B cell (primary cell): ENCODE measurements around the gene ADAMTS14. TPM values are rescaled to one million over a fixed set of nuclear protein-coding genes. Genes with fewer than 3 reads are reported as not detected.
"Not testable (repeated sequence)": the region's sequence is repeated elsewhere in the genome, so short reads cannot be mapped to it uniquely, and the experiment has no call there.

Source experiments
- ATAC-seq: fragments of 200-7000 bp; cut with Tn5 transposase; one replicate; pipeline ENCODE4 v1.10.0; 2021; ENCODE audit warnings: low read depth, mild to moderate bottlenecking, moderate number of reproducible peaks, moderate library complexity
- CTCF ChIA-PET: fragments of 350-600 bp; sonication (Branson Sonifier 250); formaldehyde crosslinking; loops from one replicate; lab custom pipeline; 2021; ENCODE audit warnings: antibody characterized with exemption, inconsistent platforms; lab: Charles Lee
- POLR2A ChIA-PET: fragments of 350-600 bp; sonication (Branson Sonifier 250); formaldehyde crosslinking; loops from one replicate; lab custom pipeline; 2021; ENCODE audit warnings: antibody characterized with exemption; lab: Charles Lee
- DNase-seq: peaks from one replicate; pipeline ENCODE4 v3.0.0; 2013
- H2AFZ ChIP-seq: 2 replicates; pipeline ENCODE4 v1.6.1; 2012; ENCODE audit warnings: mild to moderate bottlenecking, low read depth, low read length; ENCODE audit not compliant: insufficient read depth, poor library complexity, severe bottlenecking
- H3K27ac ChIP-seq, 2 donors: 1 replicate in 1 of 2; 2 replicates in 1 of 2; pipeline ENCODE4 v1.5.1; 2012 to 2013; ENCODE audit warnings: low read length in 2 of 2, mild to moderate bottlenecking in 2 of 2, moderate library complexity in 1 of 2
- H3K27me3 ChIP-seq, 4 experiments: fragments of 200-600 bp in 1 of 4; sonication (generic) in 1 of 4; replicated peaks in 1 of 4; 1 replicate in 2 of 4; 2 replicates in 2 of 4; pipeline versions ENCODE4 v1.6.1 to v1.7.0; 2013 to 2016; ENCODE audit warnings: low read length in 3 of 4, mild to moderate bottlenecking in 2 of 4, mixed read lengths in 1 of 4, moderate library complexity in 1 of 4; ENCODE audit not compliant: insufficient read depth in 4 of 4, control insufficient read depth in 3 of 4; ENCODE audit errors: control extremely low read depth in 1 of 4
- H3K36me3 ChIP-seq, 2 experiments: replicated peaks in 1 of 2; 1 replicate in 1 of 2; 2 replicates in 1 of 2; pipeline versions ENCODE4 v1.6.1 to v1.7.1; 2013; ENCODE audit warnings: low read length in 1 of 2; ENCODE audit not compliant: insufficient read depth in 2 of 2, control insufficient read depth in 1 of 2; ENCODE audit errors: control extremely low read depth in 1 of 2, extremely low read depth in 1 of 2
- H3K4me1 ChIP-seq, 2 donors: fragments of 200-600 bp in 1 of 2; sonication (generic) in 1 of 2; 1 replicate in 1 of 2; 2 replicates in 1 of 2; pipeline versions ENCODE4 v1.5.1 to v1.6.1; 2013 to 2017; ENCODE audit warnings: low read length in 2 of 2; ENCODE audit not compliant: control insufficient read depth in 2 of 2, insufficient read depth in 2 of 2
- H3K4me2 ChIP-seq: replicated peaks from 2 replicates; pipeline ENCODE3; 2012; ENCODE audit warnings: mild to moderate bottlenecking, low read depth, low read length; ENCODE audit not compliant: poor library complexity, severe bottlenecking
- H3K4me3 ChIP-seq, 5 experiments: fragments of 200-600 bp in 1 of 5; sonication (generic) in 1 of 5; 1 replicate in 3 of 5; 2 replicates in 2 of 5; pipeline versions ENCODE4 v1.5.1 to v1.7.0; 2011 to 2016; ENCODE audit warnings: low read length in 4 of 5, mild to moderate bottlenecking in 4 of 5, low read depth in 2 of 5, control low read depth in 1 of 5, moderate library complexity in 1 of 5; ENCODE audit not compliant: insufficient read depth in 1 of 5; ENCODE audit errors: control extremely low read depth in 1 of 5, extremely low read depth in 1 of 5
- H3K79me2 ChIP-seq: fragments of 200-600 bp; sonication (generic); one replicate; pipeline ENCODE4 v1.6.0; 2016; ENCODE audit warnings: low read length; ENCODE audit not compliant: control insufficient read depth, insufficient read depth
- H3K9ac ChIP-seq: fragments of 200-600 bp; sonication (generic); 2 replicates; pipeline ENCODE4 v1.6.1; 2017; ENCODE audit warnings: mild to moderate bottlenecking, low read length, moderate library complexity
- H3K9me3 ChIP-seq, 3 donors: one replicate each; pipeline versions ENCODE4 v1.6.1 to v1.7.1; 2013; ENCODE audit warnings: low read length in 2 of 3; ENCODE audit not compliant: control insufficient read depth in 2 of 3, insufficient read depth in 1 of 3; ENCODE audit errors: control extremely low read depth in 1 of 3
- H4K20me1 ChIP-seq: 2 replicates; pipeline ENCODE4 v1.6.0; 2012; ENCODE audit warnings: mild to moderate bottlenecking, low read length; ENCODE audit not compliant: insufficient read depth, control insufficient read depth, poor library complexity, severe bottlenecking
- H3K27ac Mint-ChIP-seq: one replicate; pipeline ENCODE4 v1.8.0; 2021; ENCODE audit warnings: mixed read lengths
- H3K27me3 Mint-ChIP-seq: one replicate; pipeline ENCODE4 v1.8.0; 2021; ENCODE audit warnings: mixed read lengths
- H3K4me1 Mint-ChIP-seq: one replicate; pipeline ENCODE4 v1.8.0; 2021; ENCODE audit warnings: mixed read lengths
- H3K4me3 Mint-ChIP-seq: one replicate; pipeline ENCODE4 v1.8.0; 2021; ENCODE audit warnings: mixed read lengths
- H3K9me3 Mint-ChIP-seq: one replicate; pipeline ENCODE4 v1.8.0; 2022; ENCODE audit warnings: mixed read lengths; ENCODE audit not compliant: insufficient read depth
- CTCF ChIP-seq: fragments of 200-600 bp; IDR thresholded peaks from one replicate; pipeline ENCODE4 v1.8.0; 2022; ENCODE audit warnings: antibody characterized with exemption, mild to moderate bottlenecking
- EZH2 ChIP-seq: IDR thresholded peaks from 2 replicates; pipeline ENCODE4 v1.6.1; 2012; ENCODE audit warnings: borderline replicate concordance, low read depth, mild to moderate bottlenecking, moderate library complexity, low read length; ENCODE audit not compliant: insufficient read depth, poor library complexity, severe bottlenecking
- WGBS: methylation state at CpG from one replicate; pipeline ENCODE4 v1.1.5; 2013; ENCODE audit warnings: missing lambda C conversion rate; ENCODE audit not compliant: insufficient coverage; 5-methylcytosine and 5-hydroxymethylcytosine counted together
- intact Hi-C: fragments of 100-400 bp; cut with micrococcal nuclease; formaldehyde crosslinking; loops from one replicate; pipeline ENCODE4 v1.10.0; 2022
- polyA plus RNA-seq: library from polyadenylated mRNA; depleted of rRNA; stranded (reverse); fragments of >200 nt; gene quantifications from 2 replicates; pipeline ENCODE4 v1.2.3, GENCODE V29; 2012
- total RNA-seq, 2 donors: library from RNA; stranded (reverse); fragments of 120-200 nt in 1 of 2; gene quantifications; 1 replicate in 1 of 2; 2 replicates in 1 of 2; pipeline versions ENCODE4 v1.2.3 to v1.2.4, GENCODE V29; 2013 to 2022

Gene ADAMTS14
- total and polyA plus RNA-seq, 2 donors (not counting 1 experiment from before 2014, with no cell fraction given), result not detected

- CTCF ChIA-PET, result no interaction called here
- H4K20me1 ChIP-seq, result no peaks in the 10 kb centered on the region
- Mint-ChIP-seq H3K4me1 (no peaks in the 10 kb centered on the region), H3K27ac (no peak overlapping the region), H3K4me3 (no peak overlapping the region), H3K9me3 (peaks cover 2% of the 10 kb centered on the region), H3K27me3 (peaks cover 13% of the 10 kb centered on the region)
- no peak overlapping the region for H3K4me3 ChIP-seq
- H3K27ac ChIP-seq, result no peak overlapping the region
- WGBS, result no CpG with 5 or more reads among the region's 1 CpG
- no peaks in the 10 kb centered on the region for H3K27me3 ChIP-seq
- H3K9me3 ChIP-seq, result peaks cover 2 to 13% (median 6%) of the 10 kb centered on the region in 3 donors
- POLR2A ChIA-PET, result no interaction called here
- H3K4me2 ChIP-seq, result no peak overlapping the region
- no peaks in the 10 kb centered on the region for H3K4me1 ChIP-seq
- ATAC-seq (no peak), DNase-seq (no peak)
- TF ChIP-seq CTCF, result no peak
- TF ChIP-seq EZH2, result no peak
- H3K36me3 ChIP-seq, result no peaks in the 10 kb centered on the region
- no peak overlapping the region for H3K9ac ChIP-seq
- intact Hi-C loops, result no loop called here
- H3K79me2 ChIP-seq, result no peaks in the 10 kb centered on the region
- H2AFZ ChIP-seq, result no peak overlapping the region
Observed at GRCh38 chr10:70629338-70629737, 43.0 kb upstream of the ADAMTS14 start.

GRCh38 chr10:70631735-70632134 lies 40.6 kb upstream of the ADAMTS14 start:
- DNase-seq, POLR2A ChIA-PET, H3K27me3 ChIP-seq, CTCF ChIA-PET, ATAC-seq, H3K79me2 ChIP-seq, H3K4me1 ChIP-seq, intact Hi-C loops, H3K4me1 Mint-ChIP-seq, H3K27ac ChIP-seq, H2AFZ ChIP-seq, H3K9ac ChIP-seq, H3K9me3 Mint-ChIP-seq, H3K27ac Mint-ChIP-seq, H3K36me3 ChIP-seq, H3K4me3 Mint-ChIP-seq, H3K4me3 ChIP-seq, H3K4me2 ChIP-seq, H4K20me1 ChIP-seq: not testable (repeated sequence)
- H3K27me3 Mint-ChIP-seq, result peaks cover 16% of the 10 kb centered on the region
- peaks cover 2 to 13% (median 6%) of the 10 kb centered on the region in 3 donors for H3K9me3 ChIP-seq
- WGBS, result 88% methylated on average over 1 of the region's 6 CpGs
